Transverse colon (tissue), 3 donors: Measurements from ENCODE around the gene IQSEC2.

Experiments
- CTCF ChIP-seq, 5 experiments: fragments of 200-600 bp in 3 of 5; fragments of 450-650 bp in 2 of 5; sonication (generic) in 3 of 5; IDR thresholded peaks; 1 replicate in 2 of 5; 2 replicates in 3 of 5; pipeline ENCODE4 v1.5.1; 2016 to 2017; ENCODE audit warnings: antibody characterized with exemption in 5 of 5, inconsistent platforms in 3 of 5, mild to moderate bottlenecking in 2 of 5, moderate library complexity in 1 of 5
- EP300 ChIP-seq: sonication (generic); formaldehyde crosslinking; IDR thresholded peaks from one replicate; pipeline ENCODE4 v1.6.1; 2017; ENCODE audit warnings: antibody characterized with exemption, low read depth
- POLR2A ChIP-seq: fragments of 450-650 bp; IDR thresholded peaks from one replicate; pipeline ENCODE4 v1.6.1; 2016; ENCODE audit warnings: antibody characterized with exemption, mild to moderate bottlenecking, moderate library complexity

GRCh38 chrX:53330331-53330730 is 48.9 kb upstream of the IQSEC2 start:
- TF ChIP-seq CTCF (IDR thresholded peaks at IDR 0.05): no peak
- TF ChIP-seq EP300: no peak
- no peak for TF ChIP-seq POLR2A
